ENCODE data around the gene RAB27A. TPM values are rescaled to one million over a fixed set of nuclear protein-coding genes. Genes with fewer than 3 reads are reported as not detected.
A peak's percentile ranks its signal among the peaks of the same experiment; 100 is the strongest.

Gene RAB27A
- total RNA-seq, 2 donors from 2014 or later, result 136 to 243 TPM

- Mint-ChIP-seq H3K27ac (peak overlapping the region; percentile 97 to 99), H3K9me3 (no peaks in the 10 kb centered on the region), H3K4me3 (peak overlapping the region; percentile 84), H3K4me1 (ENCODE audit: low read depth in 2 of 2) (peaks cover 81 to 90% of the 10 kb centered on the region in 2 donors), H3K27me3 (no peaks in the 10 kb centered on the region), H3K36me3 (peaks cover 39% of the 10 kb centered on the region)
- DNase-seq (ENCODE audit: low spot score) (peak; percentile 90), ATAC-seq (peak; percentile 85 to 89)
Measured at GRCh38 chr15:55277116-55277564, 12.5 kb downstream of the RAB27A start.

GRCh38 chr15:55276324-55276723 is 13.3 kb downstream of the RAB27A start:
- H3K36me3 Mint-ChIP-seq, result peaks cover 38% of the 10 kb centered on the region
- H3K4me3 Mint-ChIP-seq, result peak overlapping the region; percentile 84
- no peak for DNase-seq (ENCODE audit: low spot score)
- H3K27me3 Mint-ChIP-seq, result no peaks in the 10 kb centered on the region
- peaks cover 79 to 90% of the 10 kb centered on the region in 2 donors for H3K4me1 Mint-ChIP-seq (ENCODE audit: low read depth in 2 of 2)
- no peaks in the 10 kb centered on the region for H3K9me3 Mint-ChIP-seq
- ATAC-seq, result no peak
- H3K27ac Mint-ChIP-seq, result peak overlapping the region; percentile 97 to 99

GRCh38 chr15:55270291-55270690 is 19.3 kb downstream of the RAB27A start:
- Mint-ChIP-seq H3K36me3 (peaks cover 65% of the 10 kb centered on the region), H3K27ac (peak overlapping the region; percentile 96 to 97), H3K4me1 (ENCODE audit: low read depth in 2 of 2) (peaks cover 82 to 92% of the 10 kb centered on the region in 2 donors), H3K4me3 (peak overlapping the region; percentile 86), H3K27me3 (no peaks in the 10 kb centered on the region), H3K9me3 (no peaks in the 10 kb centered on the region)
- ATAC-seq (no peak), DNase-seq (ENCODE audit: low spot score) (no peak)

- Mint-ChIP-seq H3K9me3 (no peaks in the 10 kb centered on the region), H3K36me3 (peaks cover 59% of the 10 kb centered on the region), H3K27ac (peak overlapping the region; percentile 96 to 97), H3K4me1 (ENCODE audit: low read depth in 2 of 2) (peaks cover 72 to 89% of the 10 kb centered on the region in 2 donors), H3K27me3 (no peaks in the 10 kb centered on the region), H3K4me3 (peak overlapping the region; percentile 86)
- DNase-seq (ENCODE audit: low spot score) (no peak), ATAC-seq (no peak)
Measured at GRCh38 chr15:55268176-55268695, 21.4 kb downstream of the RAB27A start.

- Mint-ChIP-seq H3K36me3 (peaks cover 62% of the 10 kb centered on the region), H3K27ac (peak overlapping the region; percentile 96 to 97), H3K27me3 (no peaks in the 10 kb centered on the region), H3K4me3 (peak overlapping the region; percentile 86), H3K9me3 (no peaks in the 10 kb centered on the region), H3K4me1 (ENCODE audit: low read depth in 2 of 2) (peaks cover 70 to 90% of the 10 kb centered on the region in 2 donors)
- ATAC-seq (peak; percentile 95 to 96), DNase-seq (ENCODE audit: low spot score) (peak; percentile 86)
Measured at GRCh38 chr15:55267401-55268175, 22.0 kb downstream of the RAB27A start.

GRCh38 chr15:55266547-55266946 is 23.1 kb downstream of the RAB27A start:
- Mint-ChIP-seq H3K27me3 (no peaks in the 10 kb centered on the region), H3K9me3 (no peaks in the 10 kb centered on the region), H3K27ac (peak overlapping the region; percentile 96 to 97), H3K4me1 (ENCODE audit: low read depth in 2 of 2) (peaks cover 64 to 82% of the 10 kb centered on the region in 2 donors), H3K4me3 (peak overlapping the region; percentile 86), H3K36me3 (peaks cover 60% of the 10 kb centered on the region)
- ATAC-seq (no peak), DNase-seq (ENCODE audit: low spot score) (no peak)

- DNase-seq (ENCODE audit: low spot score), result no peak
- H3K36me3 Mint-ChIP-seq, result peaks cover 40% of the 10 kb centered on the region
- H3K4me3 Mint-ChIP-seq, result no peak overlapping the region
- no peaks in the 10 kb centered on the region for H3K9me3 Mint-ChIP-seq
- H3K27me3 Mint-ChIP-seq, result no peaks in the 10 kb centered on the region
- ATAC-seq, result no peak
- H3K4me1 Mint-ChIP-seq (ENCODE audit: low read depth in 2 of 2), result peaks cover 47 to 60% of the 10 kb centered on the region in 2 donors
- H3K27ac Mint-ChIP-seq, result peak overlapping the region; percentile 13 to 32
Measured at GRCh38 chr15:55260562-55261131, 29.0 kb downstream of the RAB27A start.

GRCh38 chr15:55257938-55258337 is 31.7 kb downstream of the RAB27A start:
- peaks cover 25% of the 10 kb centered on the region for H3K36me3 Mint-ChIP-seq
- DNase-seq (ENCODE audit: low spot score) (no peak), ATAC-seq (peak; percentile 39 to 55)
- peak overlapping the region; percentile 83 to 93 for H3K27ac Mint-ChIP-seq
- no peaks in the 10 kb centered on the region for H3K27me3 Mint-ChIP-seq
- H3K4me1 Mint-ChIP-seq (ENCODE audit: low read depth in 2 of 2), result peaks cover 53 to 58% of the 10 kb centered on the region in 2 donors
- H3K9me3 Mint-ChIP-seq, result no peaks in the 10 kb centered on the region
- peak overlapping the region; percentile 49 for H3K4me3 Mint-ChIP-seq

- H3K36me3 Mint-ChIP-seq, result peaks cover 23% of the 10 kb centered on the region
- H3K27ac Mint-ChIP-seq, result peak overlapping the region; percentile 83 to 93
- peak overlapping the region; percentile 86 for H3K4me3 Mint-ChIP-seq
- no peaks in the 10 kb centered on the region for H3K9me3 Mint-ChIP-seq
- DNase-seq (ENCODE audit: low spot score), result no peak
- ATAC-seq, result no peak
- H3K4me1 Mint-ChIP-seq (ENCODE audit: low read depth in 2 of 2), result peaks cover 51 to 58% of the 10 kb centered on the region in 2 donors
- no peaks in the 10 kb centered on the region for H3K27me3 Mint-ChIP-seq
Measured at GRCh38 chr15:55257012-55257670, 32.5 kb downstream of the RAB27A start.

- no peak for DNase-seq (ENCODE audit: low spot score)
- Mint-ChIP-seq H3K4me3 (peak overlapping the region; percentile 86), H3K36me3 (peaks cover 29% of the 10 kb centered on the region), H3K27me3 (no peaks in the 10 kb centered on the region), H3K9me3 (no peaks in the 10 kb centered on the region), H3K4me1 (ENCODE audit: low read depth in 2 of 2) (peaks cover 56 to 65% of the 10 kb centered on the region in 2 donors), H3K27ac (peak overlapping the region; percentile 83 to 93)
- peak in 1 of 2 donors; percentile 57 for ATAC-seq
Measured at GRCh38 chr15:55256281-55257011, 33.2 kb downstream of the RAB27A start.

- no peak for DNase-seq (ENCODE audit: low spot score)
- H3K4me1 Mint-ChIP-seq (ENCODE audit: low read depth in 2 of 2), result peaks cover 62 to 72% of the 10 kb centered on the region in 2 donors
- no peaks in the 10 kb centered on the region for H3K9me3 Mint-ChIP-seq
- no peaks in the 10 kb centered on the region for H3K27me3 Mint-ChIP-seq
- H3K27ac Mint-ChIP-seq, result peak overlapping the region; percentile 83 to 93
- peak; percentile 69 to 75 for ATAC-seq
- peak overlapping the region; percentile 86 for H3K4me3 Mint-ChIP-seq
- peaks cover 28% of the 10 kb centered on the region for H3K36me3 Mint-ChIP-seq
Measured at GRCh38 chr15:55255714-55256113, 33.9 kb downstream of the RAB27A start.

- Mint-ChIP-seq H3K27ac (peak overlapping the region; percentile 83 to 93), H3K9me3 (no peaks in the 10 kb centered on the region), H3K27me3 (no peaks in the 10 kb centered on the region), H3K36me3 (peaks cover 23% of the 10 kb centered on the region), H3K4me3 (peak overlapping the region; percentile 86), H3K4me1 (ENCODE audit: low read depth in 2 of 2) (peaks cover 63 to 73% of the 10 kb centered on the region in 2 donors)
- DNase-seq (ENCODE audit: low spot score) (no peak), ATAC-seq (peak; percentile 46 to 55)
Measured at GRCh38 chr15:55254916-55255679, 34.5 kb downstream of the RAB27A start.

Measured in natural killer cell treated with Interleukin-12 subunit alpha and Interleukin-12 subunit beta and Interleukin-15 and Interleukin-18, amount 100 ng/mL, for 72 hours (primary cell).